C4-2B (cell line): ENCODE results near the gene STEAP1B.

Source experiments
- H3K27ac ChIP-seq: fragments of 450-650 bp; 2 replicates; pipeline ENCODE4 v1.5.1; 2017
- ZFX ChIP-seq: fragments of 450-650 bp; IDR thresholded peaks from 2 replicates; pipeline ENCODE4 v1.6.1; 2017
- TF ChIP-seq, protein P1 (sequence below): fragments of 450-650 bp; conservative IDR thresholded peaks from 2 replicates; pipeline ENCODE4 v1.5.1; 2017; ENCODE audit warnings: mild to moderate bottlenecking

STEAP1B gene

DNA sequence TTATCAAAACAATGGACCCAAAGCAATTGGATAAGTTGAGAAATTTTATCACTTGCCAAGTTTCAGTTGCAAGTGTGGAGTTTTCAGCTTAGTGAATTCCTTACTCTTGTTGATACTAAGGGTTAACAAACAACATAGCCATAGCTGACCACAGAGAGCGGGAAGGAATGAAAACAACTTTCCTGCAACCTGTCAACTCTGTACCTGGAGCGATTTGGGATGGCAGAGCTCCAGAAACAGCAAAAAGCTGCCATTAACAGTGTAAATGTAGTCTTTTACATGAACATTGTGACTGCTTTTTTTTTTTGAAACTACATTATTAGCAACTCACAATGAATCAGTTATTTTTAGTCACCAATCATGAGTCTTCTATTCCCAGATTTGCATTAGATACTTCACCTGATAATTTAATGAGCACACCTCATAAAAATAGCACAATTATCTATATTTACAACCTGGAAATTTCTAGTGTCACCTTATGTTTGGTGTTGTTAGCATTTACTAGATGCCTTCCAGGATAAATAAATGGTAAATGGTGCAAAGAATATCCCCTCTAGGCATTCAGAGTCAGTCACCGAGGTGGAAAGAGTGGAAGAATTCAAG lies 95.5 kb downstream of the STEAP1B start:
- H3K27ac ChIP-seq: no peak overlapping the region
- TF ChIP-seq, protein P1, sequence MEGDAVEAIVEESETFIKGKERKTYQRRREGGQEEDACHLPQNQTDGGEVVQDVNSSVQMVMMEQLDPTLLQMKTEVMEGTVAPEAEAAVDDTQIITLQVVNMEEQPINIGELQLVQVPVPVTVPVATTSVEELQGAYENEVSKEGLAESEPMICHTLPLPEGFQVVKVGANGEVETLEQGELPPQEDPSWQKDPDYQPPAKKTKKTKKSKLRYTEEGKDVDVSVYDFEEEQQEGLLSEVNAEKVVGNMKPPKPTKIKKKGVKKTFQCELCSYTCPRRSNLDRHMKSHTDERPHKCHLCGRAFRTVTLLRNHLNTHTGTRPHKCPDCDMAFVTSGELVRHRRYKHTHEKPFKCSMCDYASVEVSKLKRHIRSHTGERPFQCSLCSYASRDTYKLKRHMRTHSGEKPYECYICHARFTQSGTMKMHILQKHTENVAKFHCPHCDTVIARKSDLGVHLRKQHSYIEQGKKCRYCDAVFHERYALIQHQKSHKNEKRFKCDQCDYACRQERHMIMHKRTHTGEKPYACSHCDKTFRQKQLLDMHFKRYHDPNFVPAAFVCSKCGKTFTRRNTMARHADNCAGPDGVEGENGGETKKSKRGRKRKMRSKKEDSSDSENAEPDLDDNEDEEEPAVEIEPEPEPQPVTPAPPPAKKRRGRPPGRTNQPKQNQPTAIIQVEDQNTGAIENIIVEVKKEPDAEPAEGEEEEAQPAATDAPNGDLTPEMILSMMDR: no peak

DNA sequence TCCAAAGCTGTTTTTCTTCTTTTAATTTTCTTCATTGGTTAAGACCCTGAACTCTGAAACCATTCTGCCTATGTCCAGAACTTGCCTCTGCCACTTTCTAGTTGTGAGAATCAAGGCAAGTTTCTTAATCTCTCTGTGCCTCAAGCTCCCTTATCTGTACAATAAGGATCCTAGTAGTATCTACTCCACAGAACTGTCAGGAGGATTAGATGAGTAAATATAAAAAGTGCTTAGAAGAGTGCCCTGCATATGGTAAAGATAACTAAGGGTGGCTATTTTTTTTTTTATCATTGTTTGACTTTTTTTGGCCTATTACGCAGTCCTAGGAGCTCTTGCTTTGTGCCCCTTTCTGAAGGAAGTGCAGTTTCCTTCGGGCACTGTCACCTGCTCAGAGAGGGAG lies 96.6 kb downstream of the STEAP1B start:
- no peak overlapping the region for H3K27ac ChIP-seq
- no peak for TF ChIP-seq ZFX
- TF ChIP-seq, protein P1: no peak

DNA sequence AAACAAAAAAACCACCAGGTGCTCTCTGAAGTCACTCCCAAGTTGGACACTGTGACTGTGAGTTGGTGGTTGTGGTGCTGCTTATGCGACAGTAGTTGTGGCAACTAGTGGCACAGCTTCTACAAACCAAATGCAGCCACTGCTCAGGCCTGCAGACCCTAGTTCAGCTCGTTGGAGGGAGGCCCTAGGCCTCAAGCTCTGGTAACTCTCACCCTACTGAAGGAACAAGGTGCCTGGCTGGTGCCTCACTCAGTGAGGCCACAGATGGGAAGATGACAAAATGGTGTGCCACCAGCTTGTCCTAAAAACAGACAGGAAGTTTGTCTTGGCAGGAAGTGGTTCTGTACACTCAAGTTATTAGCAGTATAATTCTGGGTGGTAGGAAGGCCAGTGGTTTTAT lies 97.7 kb downstream of the STEAP1B start:
- no peak overlapping the region for H3K27ac ChIP-seq
- TF ChIP-seq ZFX: no peak
- TF ChIP-seq, protein P1: no peak

DNA sequence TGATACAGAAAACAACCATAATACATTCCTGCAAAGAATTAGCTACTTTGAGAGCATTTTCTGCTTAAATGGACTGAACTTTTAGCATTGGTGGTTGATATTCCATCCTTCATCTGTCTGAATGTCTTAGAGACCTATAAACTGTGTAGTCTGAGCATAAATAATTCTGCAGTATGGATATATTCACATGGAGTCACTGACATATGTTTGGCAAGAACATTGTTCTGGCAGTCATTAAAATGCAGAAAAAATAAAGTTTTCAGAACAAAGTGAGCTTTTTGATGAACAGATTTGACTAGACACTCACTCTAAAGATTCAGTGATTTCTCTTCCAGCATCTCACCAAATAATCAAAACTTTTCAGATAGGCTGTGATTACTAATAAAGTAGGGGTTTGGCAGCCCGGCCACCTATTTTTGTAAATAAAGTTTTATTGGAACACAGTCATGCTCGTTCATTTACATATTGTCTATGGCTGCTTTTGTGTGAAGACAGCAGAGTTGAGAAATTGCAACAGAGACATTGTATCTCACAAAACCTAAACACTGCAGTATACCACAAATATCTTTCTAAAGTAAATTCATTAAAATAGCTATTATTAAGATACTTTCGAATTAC lies 98.9 kb downstream of the STEAP1B start:
- TF ChIP-seq, protein P1: no peak
- no peak for TF ChIP-seq ZFX
- H3K27ac ChIP-seq: no peak overlapping the region

DNA sequence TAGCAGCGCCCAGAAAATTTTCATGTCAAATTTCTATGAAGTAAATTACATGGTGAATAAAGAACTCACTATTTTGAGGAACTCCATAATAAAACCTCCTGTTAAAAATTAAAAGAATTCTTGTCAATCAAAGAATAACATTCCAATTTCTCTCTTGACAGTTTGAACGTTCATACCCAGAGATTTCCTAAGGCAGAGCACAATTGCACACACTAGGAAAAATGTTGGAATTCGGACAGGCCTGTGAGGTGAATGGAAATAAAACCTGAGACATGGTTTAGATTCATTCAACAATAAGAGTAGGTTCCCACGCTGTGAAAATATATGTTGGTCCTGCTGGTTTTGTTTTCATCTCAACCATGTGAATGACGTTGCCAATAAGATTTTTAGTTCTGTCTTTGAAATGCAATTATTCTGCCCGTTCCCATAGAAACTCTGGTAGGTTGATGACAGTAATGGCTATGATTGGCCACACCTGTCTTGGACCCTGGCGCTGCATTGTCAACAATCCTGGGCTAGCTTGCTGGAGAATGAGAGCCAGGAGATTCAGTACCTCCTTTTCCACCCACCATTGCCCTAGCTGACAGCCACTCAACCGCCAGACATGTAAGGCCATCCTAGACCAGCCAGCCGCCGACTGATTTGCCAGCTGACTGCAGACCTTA lies 99.7 kb downstream of the STEAP1B start:
- no peak overlapping the region for H3K27ac ChIP-seq
- TF ChIP-seq, protein P1: no peak
- TF ChIP-seq ZFX: no peak

DNA sequence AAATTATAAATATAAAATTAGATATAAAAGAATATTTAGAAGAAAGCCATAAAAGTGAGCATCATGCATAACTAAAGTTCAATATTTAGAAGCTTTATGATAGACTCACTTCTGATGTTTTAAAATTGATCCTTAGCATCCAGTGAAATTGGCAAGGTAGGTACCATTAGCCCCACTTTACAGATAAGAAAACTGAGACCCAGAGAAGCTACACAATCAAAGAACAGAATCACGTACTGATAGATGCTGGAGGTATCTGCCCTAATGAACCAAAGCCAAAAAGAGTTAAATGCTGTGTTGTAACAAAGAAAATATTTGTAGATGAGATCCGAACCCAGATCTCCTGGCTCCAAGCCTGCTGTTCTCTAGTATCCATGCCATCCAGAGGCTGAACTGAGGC lies 100.4 kb downstream of the STEAP1B start:
- TF ChIP-seq ZFX: no peak
- TF ChIP-seq, protein P1: no peak
- H3K27ac ChIP-seq: no peak overlapping the region

DNA sequence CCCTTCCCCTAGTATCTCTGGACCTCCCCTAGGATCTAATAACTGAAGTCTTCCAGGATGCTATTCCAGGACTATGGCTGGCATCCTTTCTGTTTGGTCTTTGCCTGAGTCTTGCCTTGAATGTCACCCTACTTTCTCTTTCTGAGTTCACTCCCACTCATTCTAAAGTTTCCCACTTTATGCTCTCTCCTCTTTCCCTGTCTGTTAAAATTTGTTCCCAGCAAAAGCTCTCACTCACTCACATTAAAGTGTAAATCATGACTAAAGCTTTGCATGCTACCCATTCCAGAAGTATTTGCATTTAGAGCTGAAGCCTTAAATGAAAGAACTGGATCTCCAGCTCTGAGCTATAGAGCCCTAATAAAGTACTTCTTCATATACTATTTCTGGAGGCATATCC lies 100.9 kb downstream of the STEAP1B start:
- no peak for TF ChIP-seq ZFX
- TF ChIP-seq, protein P1: no peak
- H3K27ac ChIP-seq: no peak overlapping the region
